H1 (cell line): Measurements from ENCODE around the gene CLASP2. TPM values are rescaled to one million over a fixed set of nuclear protein-coding genes. Genes with fewer than 3 reads are reported as not detected.

Experiments
- CTCF ChIA-PET: fragments of 300-600 bp; sonication (Branson Sonifier 250); formaldehyde crosslinking; loops from one replicate; lab custom pipeline; 2021; ENCODE audit not compliant: partially characterized antibody; lab: Charles Lee
- POLR2A ChIA-PET: fragments of 300-600 bp; sonication (Branson Sonifier 250); formaldehyde crosslinking; loops from one replicate; lab custom pipeline; 2021; ENCODE audit warnings: inconsistent platforms; ENCODE audit not compliant: partially characterized antibody; lab: Charles Lee
- DNase-seq, 2 experiments: peaks; one replicate each; pipeline versions ENCODE4 v3.0.0 to v3.0.0-alpha.2; 2010 to 2022; ENCODE audit warnings: low spot score in 2 of 2, low read depth in 1 of 2, mixed read lengths in 1 of 2
- FAIRE-seq: peaks from 2 replicates; lab custom pipeline; 2011; peaks lifted over from hg19 to GRCh38; lab: Jason Lieb, UNC
- H2AFZ ChIP-seq: 2 replicates; pipeline ENCODE4 v1.8.1; 2012; ENCODE audit warnings: low read length, inconsistent platforms
- H2AK5ac ChIP-seq: 2 replicates; pipeline ENCODE4 v1.6.1; 2013; ENCODE audit warnings: low read depth, low read length
- H2BK120ac ChIP-seq: replicated peaks from 2 replicates; pipeline ENCODE3; 2013; ENCODE audit warnings: low read depth, low read length, inconsistent platforms
- H2BK12ac ChIP-seq: 2 replicates; pipeline ENCODE4 v1.6.1; 2013; ENCODE audit warnings: low read depth, low read length
- H2BK15ac ChIP-seq: 2 replicates; pipeline ENCODE4 v1.6.1; 2013; ENCODE audit warnings: low read length
- H2BK20ac ChIP-seq: 2 replicates; pipeline ENCODE4 v1.6.1; 2013; ENCODE audit warnings: low read length
- H2BK5ac ChIP-seq: 2 replicates; pipeline ENCODE4 v1.6.1; 2013; ENCODE audit warnings: low read depth, low read length
- H3K14ac ChIP-seq: 2 replicates; pipeline ENCODE4 v1.6.1; 2013; ENCODE audit warnings: inconsistent platforms; ENCODE audit not compliant: insufficient read length
- H3K18ac ChIP-seq: 2 replicates; pipeline ENCODE4 v1.6.1; 2013; ENCODE audit warnings: low read length; ENCODE audit errors: extremely low read depth
- H3K23ac ChIP-seq: 2 replicates; pipeline ENCODE4 v1.6.1; 2013; ENCODE audit warnings: inconsistent platforms; ENCODE audit not compliant: insufficient read length
- H3K23me2 ChIP-seq: 2 replicates; pipeline ENCODE4 v1.6.1; 2013; ENCODE audit warnings: low read depth, low read length
- H3K27ac ChIP-seq: 2 replicates; pipeline ENCODE4 v1.6.1; 2011; ENCODE audit warnings: low read depth, low read length, inconsistent platforms
- H3K27me3 ChIP-seq, 4 experiments: replicated peaks in 1 of 4; 1 replicate in 1 of 4; 2 replicates in 3 of 4; pipeline versions ENCODE4 v1.6.1 to v1.8.1; 2011 to 2013; ENCODE audit warnings: low read length in 3 of 4, mild to moderate bottlenecking in 3 of 4, inconsistent platforms in 2 of 4, mixed read lengths in 2 of 4, moderate library complexity in 1 of 4; ENCODE audit not compliant: control insufficient read depth in 3 of 4, insufficient read depth in 3 of 4; ENCODE audit errors: extremely low read depth in 1 of 4
- H3K36me3 ChIP-seq, 4 experiments: 2 replicates each; pipeline versions ENCODE4 v1.6.1 to v1.8.1; 2011 to 2013; ENCODE audit warnings: mild to moderate bottlenecking in 4 of 4, low read length in 3 of 4, moderate library complexity in 2 of 4, control low read depth in 1 of 4, inconsistent platforms in 1 of 4; ENCODE audit not compliant: insufficient read depth in 4 of 4, control insufficient read depth in 2 of 4
- H3K4ac ChIP-seq: replicated peaks from 2 replicates; pipeline ENCODE3; 2013; ENCODE audit warnings: low read length, low read depth, mixed read lengths, inconsistent platforms; ENCODE audit not compliant: insufficient read length
- H3K4me1 ChIP-seq, 4 experiments: replicated peaks in 1 of 4; 1 replicate in 1 of 4; 2 replicates in 3 of 4; pipeline versions ENCODE4 v1.6.1 to v1.8.1; 2011 to 2013; ENCODE audit warnings: low read length in 3 of 4, inconsistent platforms in 2 of 4, mixed read lengths in 1 of 4; ENCODE audit not compliant: insufficient read depth in 4 of 4, control insufficient read depth in 3 of 4
- H3K4me2 ChIP-seq, 2 experiments: 2 replicates each; pipeline versions ENCODE4 v1.6.1 to v1.8.1; 2011 to 2013; ENCODE audit warnings: low read depth in 2 of 2, low read length in 2 of 2, control low read depth in 1 of 2, inconsistent platforms in 1 of 2, mild to moderate bottlenecking in 1 of 2; ENCODE audit not compliant: insufficient read depth in 1 of 2
- H3K4me3 ChIP-seq, 4 experiments: fragments of 200-600, 300-600 bp in 1 of 4; sonication (generic), shearing (Covaris generic), sonication (Bioruptor Twin) in 1 of 4; 2 replicates each; pipeline versions ENCODE4 v1.5.1 to v1.8.1; 2011 to 2016; ENCODE audit warnings: low read length in 4 of 4, low read depth in 3 of 4, control low read depth in 2 of 4, inconsistent platforms in 2 of 4, mild to moderate bottlenecking in 2 of 4, mixed read lengths in 1 of 4, moderate library complexity in 1 of 4; ENCODE audit not compliant: insufficient read depth in 2 of 4; ENCODE audit errors: extremely low read depth in 1 of 4
- H3K56ac ChIP-seq: replicated peaks from 2 replicates; pipeline ENCODE3; 2013; ENCODE audit warnings: low read depth, mild to moderate bottlenecking, mixed read lengths, low read length, inconsistent platforms; ENCODE audit not compliant: insufficient read length
- H3K79me1 ChIP-seq: 2 replicates; pipeline ENCODE4 v1.6.1; 2013; ENCODE audit warnings: low read depth, low read length, control low read depth
- H3K79me2 ChIP-seq, 2 experiments: 2 replicates each; pipeline versions ENCODE4 v1.6.1 to v1.8.1; 2012 to 2013; ENCODE audit warnings: low read length in 2 of 2, mild to moderate bottlenecking in 2 of 2, inconsistent platforms in 1 of 2; ENCODE audit not compliant: insufficient read depth in 2 of 2, control insufficient read depth in 1 of 2
- H3K9ac ChIP-seq, 4 experiments: replicated peaks in 1 of 4; 1 replicate in 1 of 4; 2 replicates in 3 of 4; pipeline versions ENCODE4 v1.6.1 to v1.8.1; 2011 to 2013; ENCODE audit warnings: low read depth in 3 of 4, low read length in 3 of 4, control low read depth in 2 of 4, mild to moderate bottlenecking in 2 of 4, moderate library complexity in 2 of 4, inconsistent platforms in 1 of 4; ENCODE audit errors: extremely low read depth in 1 of 4
- H3K9me3 ChIP-seq, 2 experiments: 2 replicates each; pipeline versions ENCODE4 v1.6.1 to v1.8.1; 2012 to 2013; ENCODE audit warnings: mild to moderate bottlenecking in 2 of 2, moderate library complexity in 2 of 2, control low read depth in 1 of 2, inconsistent platforms in 1 of 2, low read depth in 1 of 2, low read length in 1 of 2, mixed read lengths in 1 of 2; ENCODE audit not compliant: insufficient read depth in 2 of 2
- H4K20me1 ChIP-seq, 2 experiments: replicated peaks in 1 of 2; 2 replicates each; pipeline versions ENCODE3 to v1.8.1; 2011 to 2013; ENCODE audit warnings: inconsistent platforms in 2 of 2, low read length in 2 of 2, mild to moderate bottlenecking in 1 of 2; ENCODE audit not compliant: insufficient read depth in 2 of 2, control insufficient read depth in 1 of 2
- H4K5ac ChIP-seq: 2 replicates; pipeline ENCODE4 v1.6.1; 2013; ENCODE audit warnings: low read length, low read depth, mixed read lengths, inconsistent platforms; ENCODE audit not compliant: insufficient read length
- H4K8ac ChIP-seq: 2 replicates; pipeline ENCODE4 v1.8.0; 2013; ENCODE audit warnings: mild to moderate bottlenecking, moderate library complexity, low read length, inconsistent platforms; ENCODE audit not compliant: insufficient read depth; ENCODE audit errors: extremely low read depth
- H4K91ac ChIP-seq: replicated peaks from 2 replicates; pipeline ENCODE3; 2013; ENCODE audit warnings: low read length, mixed read lengths, inconsistent platforms; ENCODE audit not compliant: insufficient read length
- CEBPB ChIP-seq: IDR thresholded peaks from 2 replicates; pipeline ENCODE4 v1.6.1; 2012; ENCODE audit warnings: low read depth, low read length
- CREB1 ChIP-seq: IDR thresholded peaks from 2 replicates; pipeline ENCODE4 v1.6.1; 2012; ENCODE audit warnings: inconsistent platforms
- WGBS, 2 experiments: shearing (Covaris generic) in 1 of 2; methylation state at CpG; one replicate each; pipeline versions ENCODE4 v1.1.6 to v1.1.7; 2013 to 2015; ENCODE audit warnings: low lambda C conversion rate in 2 of 2, mixed read lengths in 2 of 2, inconsistent platforms in 1 of 2, low coverage in 1 of 2, missing lambda C conversion rate in 1 of 2; ENCODE audit not compliant: insufficient replicate concordance in 2 of 2, insufficient coverage in 1 of 2, insufficient read length in 1 of 2; ENCODE audit errors: extremely low coverage in 1 of 2, missing lambda C conversion rate in 1 of 2; 5-methylcytosine and 5-hydroxymethylcytosine counted together
- polyA plus RNA-seq, 7 experiments: library from polyadenylated mRNA; depleted of rRNA in 3 of 7; stranded (reverse) in 5 of 7; unstranded in 2 of 7; fragments of >200 nt in 5 of 7; fragments of 200-250 nt in 2 of 7; gene quantifications; 1 replicate in 5 of 7; 2 replicates in 1 of 7; 4 replicates in 1 of 7; pipeline versions ENCODE4 v1.2.1 to v1.2.3, GENCODE V29; 2011 to 2013; ENCODE audit warnings: missing spikeins in 2 of 7, mixed read lengths in 2 of 7
- total RNA-seq: library from RNA; stranded (reverse); fragmentation: NEBNext Ultra II Directional; extraction: Animal tissue kit (Norgen Biotek cat#: 25700); gene quantifications from 2 replicates; pipeline ENCODE4 v1.2.1, GENCODE V29; 2021

The CLASP2 gene
- total and polyA plus RNA-seq, 2 of the 8 experiments (the other 6 are each of a cell fraction or from before 2014, with no cell fraction given): 21.7 to 58.0 TPM

- Histone ChIP-seq H3K23me2 (no peaks in the 10 kb centered on the region), H3K9me3 (no peaks in the 10 kb centered on the region), H3K56ac (no peak overlapping the region), H3K4ac (peak overlapping the region; percentile 81), H2AK5ac (no peak overlapping the region), H4K5ac (no peak overlapping the region), H3K36me3 (no peaks in the 10 kb centered on the region), H3K23ac (no peak overlapping the region), H2BK15ac (no peak overlapping the region), H2BK20ac (no peak overlapping the region), H3K14ac (no peak overlapping the region), H2BK5ac (no peak overlapping the region), H2BK12ac (no peak overlapping the region), H3K79me1 (no peaks in the 10 kb centered on the region), H4K91ac (no peak overlapping the region), H3K9ac (no peak overlapping the region), H4K8ac (no peak overlapping the region), H3K4me2 (no peak overlapping the region), H3K4me3 (no peak overlapping the region), H2AFZ (peak overlapping the region; percentile 78; the same call in 1 of the 2 replicates), H3K18ac (no peak overlapping the region), H3K27ac (no peak overlapping the region), H4K20me1 (no peaks in the 10 kb centered on the region), H3K27me3 (no peaks in the 10 kb centered on the region), H3K79me2 (no peaks in the 10 kb centered on the region), H3K4me1 (no peaks in the 10 kb centered on the region), H2BK120ac (no peak overlapping the region)
- no peak for TF ChIP-seq CREB1
- TF ChIP-seq CEBPB: 0 out of 2 replicates have a peak, but pooled peaks have one; percentile 19
- CTCF ChIA-PET: no interaction called here
- DNase-seq (no peak), FAIRE-seq (peak; percentile 52)
- POLR2A ChIA-PET: no interaction called here
- 82% methylated on average over 2 of the region's 2 CpGs; no CpG with 5 or more reads in 1 of the 2 experiments for WGBS, 2 experiments
Measured at GRCh38 chr3:33488246-33488645, 229.8 kb downstream of the CLASP2 start.
